ENCODE data around the gene USP31.

GRCh38 chr16:23119570-23119969, 29.7 kb downstream of the USP31 start:
- TF ChIP-seq CTCF (IDR thresholded peaks at IDR 0.05) (no peak), ZFX (IDR thresholded peaks at IDR 0.05; ENCODE audit: borderline replicate concordance) (no peak)
